HepG2 (cell line): ENCODE results near the gene CDIP1. TPM values are rescaled to one million over a fixed set of nuclear protein-coding genes. Genes with fewer than 3 reads are reported as not detected.

Experiments used
- ATAD3A ChIP-seq: sonication (generic); formaldehyde crosslinking; IDR thresholded peaks from 2 replicates; pipeline ENCODE4 v1.4.0; 2020; ENCODE audit warnings: missing genetic modification reagents
- DNMT1 ChIP-seq: sonication (generic); formaldehyde crosslinking; IDR thresholded peaks from 2 replicates; pipeline ENCODE4 v1.5.1; 2020; ENCODE audit warnings: mild to moderate bottlenecking, missing genetic modification reagents
- DNMT3B ChIP-seq: conservative IDR thresholded peaks from 2 replicates; pipeline ENCODE4 v1.6.1; 2016; ENCODE audit warnings: missing biosample characterization, control low read depth
- ETV5 ChIP-seq: IDR thresholded peaks from 2 replicates; pipeline ENCODE4 v1.6.1; 2018; ENCODE audit warnings: missing biosample characterization, missing genetic modification reagents, inconsistent platforms, borderline replicate concordance
- EZH2 ChIP-seq: conservative IDR thresholded peaks from 2 replicates; pipeline ENCODE4 v1.6.1; 2012; ENCODE audit warnings: mild to moderate bottlenecking, low read depth, low read length, moderate library complexity
- FOSL2 ChIP-seq: sonication (generic); formaldehyde crosslinking; IDR thresholded peaks from 2 replicates; pipeline ENCODE4 v1.4.0; 2020; ENCODE audit warnings: missing genetic modification reagents
- HNRNPK ChIP-seq: fragments of 200-400 bp; formaldehyde crosslinking; IDR thresholded peaks from 2 replicates; pipeline ENCODE4 v1.6.1; 2018; ENCODE audit warnings: low read length, low read depth, moderate library complexity, mild to moderate bottlenecking; ENCODE audit not compliant: poor library complexity, severe bottlenecking
- MLX ChIP-seq: IDR thresholded peaks from 2 replicates; pipeline ENCODE4 v1.6.1; 2016
- MZF1 ChIP-seq: sonication (generic); formaldehyde crosslinking; IDR thresholded peaks from 2 replicates; pipeline ENCODE4 v1.8.1; 2023; ENCODE audit warnings: mild to moderate bottlenecking, missing genetic modification reagents, borderline replicate concordance
- NBN ChIP-seq: fragments of 450-650 bp; conservative IDR thresholded peaks from 2 replicates; pipeline ENCODE4 v1.6.1; 2017
- NCOR1 ChIP-seq: fragments of 200-600 bp; sonication (generic); IDR thresholded peaks from 2 replicates; pipeline ENCODE4 v1.7.0; 2017; ENCODE audit warnings: antibody characterized with exemption, low read length, borderline replicate concordance
- RBAK ChIP-seq: sonication (generic); formaldehyde crosslinking; IDR thresholded peaks from 2 replicates; pipeline ENCODE4 v1.5.1; 2020; ENCODE audit warnings: mild to moderate bottlenecking, missing genetic modification reagents
- REL ChIP-seq: sonication (generic); formaldehyde crosslinking; conservative IDR thresholded peaks from 2 replicates; pipeline ENCODE4 v1.8.0; 2022; ENCODE audit warnings: mild to moderate bottlenecking, missing genetic modification reagents, moderate library complexity
- SIX1 ChIP-seq: sonication (generic); formaldehyde crosslinking; IDR thresholded peaks from 2 replicates; pipeline ENCODE4 v1.4.0; 2020; ENCODE audit warnings: missing genetic modification reagents, borderline replicate concordance
- SMYD3 ChIP-seq: sonication (generic); formaldehyde crosslinking; IDR thresholded peaks from 2 replicates; pipeline ENCODE4 v1.8.1; 2023; ENCODE audit warnings: mild to moderate bottlenecking, missing genetic modification reagents
- SPEN ChIP-seq: sonication (generic); formaldehyde crosslinking; IDR thresholded peaks from 2 replicates; pipeline ENCODE4 v1.5.1; 2020; ENCODE audit warnings: low read depth, mild to moderate bottlenecking, missing genetic modification reagents
- SRF ChIP-seq: IDR thresholded peaks from 2 replicates; pipeline ENCODE4 v1.6.1; 2011; ENCODE audit warnings: mild to moderate bottlenecking, low read depth, low read length, moderate library complexity
- SRY ChIP-seq: sonication (generic); formaldehyde crosslinking; IDR thresholded peaks from 2 replicates; pipeline ENCODE4 v1.8.0; 2022; ENCODE audit warnings: mild to moderate bottlenecking, missing genetic modification reagents
- STAT5B ChIP-seq: sonication (generic); formaldehyde crosslinking; IDR thresholded peaks from 2 replicates; pipeline ENCODE4 v1.4.0; 2020; ENCODE audit warnings: missing genetic modification reagents
- TOPORS ChIP-seq: sonication (generic); formaldehyde crosslinking; IDR thresholded peaks from 2 replicates; pipeline ENCODE4 v1.8.0; 2023; ENCODE audit warnings: mild to moderate bottlenecking, missing genetic modification reagents
- ZNF207 ChIP-seq: fragments of 450-650 bp; IDR thresholded peaks from 2 replicates; pipeline ENCODE4 v1.6.1; 2016; ENCODE audit warnings: antibody characterized with exemption, borderline replicate concordance
- ZNF232 ChIP-seq: sonication (generic); formaldehyde crosslinking; IDR thresholded peaks from 2 replicates; pipeline ENCODE4 v1.4.0; 2020; ENCODE audit warnings: missing genetic modification reagents, borderline replicate concordance
- ZNF33A ChIP-seq: sonication (generic); formaldehyde crosslinking; IDR thresholded peaks from 2 replicates; pipeline ENCODE4 v1.5.1; 2020; ENCODE audit warnings: missing genetic modification reagents, mild to moderate bottlenecking, moderate library complexity, borderline replicate concordance
- ZNF367 ChIP-seq: sonication (generic); formaldehyde crosslinking; IDR thresholded peaks from 2 replicates; pipeline ENCODE4 v1.4.0; 2020; ENCODE audit warnings: missing genetic modification reagents, borderline replicate concordance
- ZNF431 ChIP-seq: sonication (generic); formaldehyde crosslinking; IDR thresholded peaks from 2 replicates; pipeline ENCODE4 v1.9.0; 2022; ENCODE audit warnings: missing genetic modification reagents, low read depth, mild to moderate bottlenecking, borderline replicate concordance
- ZNF572 ChIP-seq: sonication (generic); formaldehyde crosslinking; IDR thresholded peaks from 2 replicates; pipeline ENCODE4 v1.5.1; 2020; ENCODE audit warnings: mild to moderate bottlenecking, missing genetic modification reagents
- ZNF629 ChIP-seq: sonication (generic); formaldehyde crosslinking; conservative IDR thresholded peaks from 2 replicates; pipeline ENCODE4 v1.5.0; 2020; ENCODE audit warnings: missing genetic modification reagents
- ZNF75D ChIP-seq: sonication (generic); formaldehyde crosslinking; IDR thresholded peaks from 2 replicates; pipeline ENCODE4 v1.8.1; 2023; ENCODE audit warnings: missing genetic modification reagents, mild to moderate bottlenecking, borderline replicate concordance
- ZNF777 ChIP-seq: sonication (generic); formaldehyde crosslinking; IDR thresholded peaks from 2 replicates; pipeline ENCODE4 v1.4.0; 2020; ENCODE audit warnings: missing genetic modification reagents
- polyA plus RNA-seq, 8 experiments: library from polyadenylated mRNA; depleted of rRNA in 3 of 8; stranded (reverse) in 7 of 8; unstranded in 1 of 8; fragments of >200 nt; fragmentation: Illumina TruSeq in 4 of 8; extraction: Trizol in 4 of 8; gene quantifications; 2 replicates each; pipeline versions ENCODE4 v1.2.1 to v1.2.3, GENCODE V29; 2011 to 2016; ENCODE audit warnings: low read depth in 4 of 8, missing spikeins in 1 of 8, mixed read lengths in 1 of 8; ENCODE audit not compliant: insufficient read depth in 1 of 8
- total RNA-seq, 5 experiments: library from RNA; depleted of rRNA; stranded (reverse); fragments of >200 nt; fragmentation: Illumina TruSeq; extraction: Trizol; gene quantifications; 2 replicates each; pipeline ENCODE4 v1.2.3, GENCODE V29; 2016; ENCODE audit warnings: low read depth in 1 of 5
- TF ChIP-seq, protein P1 (sequence below): sonication (generic); formaldehyde crosslinking; IDR thresholded peaks from 2 replicates; pipeline ENCODE4 v1.4.0; 2020; ENCODE audit warnings: missing genetic modification reagents

Gene CDIP1
- total and polyA plus RNA-seq, 2 of the 13 experiments (the other 11 are each of a cell fraction or from before 2014, with no cell fraction given) = 31.2 to 56.7 TPM

GRCh38 chr16:4461250-4462085, 77.1 kb downstream of the CDIP1 start (continued):
- TF ChIP-seq HNRNPK (no peak), SIX1 (CRISPR knock-in tag) (no peak), ZNF629 (CRISPR knock-in tag) (peak; percentile 35; the same call in 1 of the 2 replicates), EZH2 (no peak), DNMT3B (CRISPR knock-in tag) (no peak), NCOR1 (peak; percentile 70; the same call in 1 of the 2 replicates), ETV5 (CRISPR knock-in tag) (no peak; the same call in 1 of the 2 replicates), MZF1 (CRISPR knock-in tag) (no peak), SMYD3 (CRISPR knock-in tag) (no peak), STAT5B (CRISPR knock-in tag) (no peak), ZNF777 (CRISPR knock-in tag) (peak; percentile 45; the same call in 1 of the 2 replicates), DNMT1 (CRISPR knock-in tag) (no peak), ZNF431 (peak; percentile 70; the same call in 1 of the 2 replicates), RBAK (CRISPR knock-in tag) (no peak), TOPORS (CRISPR knock-in tag) (no peak), ATAD3A (CRISPR knock-in tag) (no peak), ZNF207 (no peak), ZNF75D (CRISPR knock-in tag) (no peak), MLX (CRISPR knock-in tag) (no peak), ZNF33A (no peak), REL (no peak), ZNF232 (0 out of 2 replicates have a peak, but pooled peaks have one; percentile 9), SPEN (CRISPR knock-in tag) (peak; percentile 21; the same call in 1 of the 2 replicates), ZNF572 (CRISPR knock-in tag) (no peak), FOSL2 (CRISPR knock-in tag) (peak; percentile 33), ZNF367 (CRISPR knock-in tag) (0 out of 2 replicates have a peak, but pooled peaks have one; percentile 72), SRF (no peak), SRY (0 out of 2 replicates have a peak, but pooled peaks have one; percentile 35), NBN (no peak)
- TF ChIP-seq, protein P1, sequence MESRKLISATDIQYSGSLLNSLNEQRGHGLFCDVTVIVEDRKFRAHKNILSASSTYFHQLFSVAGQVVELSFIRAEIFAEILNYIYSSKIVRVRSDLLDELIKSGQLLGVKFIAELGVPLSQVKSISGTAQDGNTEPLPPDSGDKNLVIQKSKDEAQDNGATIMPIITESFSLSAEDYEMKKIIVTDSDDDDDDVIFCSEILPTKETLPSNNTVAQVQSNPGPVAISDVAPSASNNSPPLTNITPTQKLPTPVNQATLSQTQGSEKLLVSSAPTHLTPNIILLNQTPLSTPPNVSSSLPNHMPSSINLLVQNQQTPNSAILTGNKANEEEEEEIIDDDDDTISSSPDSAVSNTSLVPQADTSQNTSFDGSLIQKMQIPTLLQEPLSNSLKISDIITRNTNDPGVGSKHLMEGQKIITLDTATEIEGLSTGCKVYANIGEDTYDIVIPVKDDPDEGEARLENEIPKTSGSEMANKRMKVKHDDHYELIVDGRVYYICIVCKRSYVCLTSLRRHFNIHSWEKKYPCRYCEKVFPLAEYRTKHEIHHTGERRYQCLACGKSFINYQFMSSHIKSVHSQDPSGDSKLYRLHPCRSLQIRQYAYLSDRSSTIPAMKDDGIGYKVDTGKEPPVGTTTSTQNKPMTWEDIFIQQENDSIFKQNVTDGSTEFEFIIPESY (CRISPR knock-in tag) = no peak
